OCI-LY1 (cell line): ENCODE results near the gene PMCH.
"Not testable (repeated sequence)": the region's sequence is repeated elsewhere in the genome, so short reads cannot be mapped to it uniquely, and the experiment has no call there.

Source experiments
- H2AFZ ChIP-seq: fragments of 200-600 bp; sonication (generic), shearing (Covaris generic); 2 replicates; pipeline ENCODE4 v1.6.0; 2014; ENCODE audit warnings: antibody characterized with exemption, mild to moderate bottlenecking, low read length
- H3F3A ChIP-seq: fragments of 200-600 bp; sonication (generic), shearing (Covaris generic); 2 replicates; pipeline ENCODE4 v1.6.0; 2014; ENCODE audit warnings: mild to moderate bottlenecking, antibody characterized with exemption, low read length, moderate library complexity; ENCODE audit not compliant: insufficient read depth
- H3K27ac ChIP-seq: fragments of 200-600 bp; sonication (generic); 2 replicates; pipeline ENCODE4 v1.5.1; 2014; ENCODE audit warnings: low read length, mixed run types, mild to moderate bottlenecking, low read depth; ENCODE audit not compliant: poor library complexity, severe bottlenecking
- H3K27me3 ChIP-seq: fragments of 200-600 bp; sonication (generic); 2 replicates; pipeline ENCODE4 v1.6.0; 2014; ENCODE audit warnings: antibody characterized with exemption, mild to moderate bottlenecking, low read length, moderate library complexity; ENCODE audit not compliant: insufficient read depth
- H3K36me3 ChIP-seq: fragments of 200-600 bp; sonication (generic); 2 replicates; pipeline ENCODE4 v1.6.1; 2014; ENCODE audit warnings: mild to moderate bottlenecking, antibody characterized with exemption, low read length, moderate library complexity, mixed read lengths; ENCODE audit not compliant: insufficient read depth
- H3K4me1 ChIP-seq: fragments of 200-600 bp; sonication (generic); 2 replicates; pipeline ENCODE4 v1.5.1; 2014; ENCODE audit warnings: mild to moderate bottlenecking, low read length, moderate library complexity; ENCODE audit not compliant: insufficient read depth, severe bottlenecking
- H3K4me2 ChIP-seq: fragments of 200-600 bp; sonication (generic), shearing (Covaris generic); 2 replicates; pipeline ENCODE4 v1.6.1; 2014; ENCODE audit warnings: low read length
- H3K4me3 ChIP-seq: fragments of 200-600 bp; sonication (generic); 2 replicates; pipeline ENCODE4 v1.5.1; 2014; ENCODE audit warnings: low read length, low read depth, mild to moderate bottlenecking, mixed read lengths; ENCODE audit not compliant: poor library complexity, severe bottlenecking
- H3K79me2 ChIP-seq: fragments of 200-600 bp; shearing (Covaris generic); 2 replicates; pipeline ENCODE4 v1.6.1; 2016; ENCODE audit warnings: mixed run types, low read length, mixed read lengths; ENCODE audit not compliant: insufficient read depth
- H3K9ac ChIP-seq: fragments of 200-600 bp; sonication (generic), shearing (Covaris generic); 2 replicates; pipeline ENCODE4 v1.6.1; 2014; ENCODE audit warnings: mild to moderate bottlenecking, low read length, mixed read lengths
- H3K9me2 ChIP-seq: fragments of 200-600 bp; sonication (generic), shearing (Covaris generic); 2 replicates; pipeline ENCODE4 v1.6.1; 2014; ENCODE audit warnings: low read depth, mild to moderate bottlenecking, low read length, mixed read lengths
- H3K9me3 ChIP-seq: fragments of 200-600 bp; shearing (Covaris generic); 2 replicates; pipeline ENCODE4 v1.6.1; 2014; ENCODE audit warnings: low read length, mixed read lengths
- H4K20me1 ChIP-seq: fragments of 200-600 bp; sonication (generic), shearing (Covaris generic); 2 replicates; pipeline ENCODE4 v1.6.0; 2016; ENCODE audit warnings: mild to moderate bottlenecking, low read length; ENCODE audit not compliant: insufficient read depth
- EZH2 ChIP-seq: fragments of 200-600 bp; sonication (generic), shearing (Covaris generic); IDR thresholded peaks from 2 replicates; pipeline ENCODE4 v1.8.0; 2017; ENCODE audit warnings: borderline replicate concordance, mixed run types, mild to moderate bottlenecking, antibody characterized with exemption, low read length, moderate library complexity, mixed read lengths
- TF ChIP-seq, protein P1 (sequence below): fragments of 200-600 bp; sonication (generic), shearing (Covaris generic); IDR thresholded peaks from 2 replicates; pipeline ENCODE4 v1.5.1; 2017; ENCODE audit warnings: mild to moderate bottlenecking, antibody characterized with exemption, low read length, moderate library complexity, mixed read lengths

Gene PMCH

GRCh38 chr12:102163383-102163782 lies 34.2 kb downstream of the PMCH start:
- Histone ChIP-seq H3K9me2 (no peaks in the 10 kb centered on the region), H3K4me2 (no peak overlapping the region), H3K27ac (no peak overlapping the region), H3K4me3 (no peak overlapping the region), H3K9me3 (no peaks in the 10 kb centered on the region), H3K36me3 (0 out of 2 replicates have a peak, but pooled peaks cover 3% of the 10 kb centered on the region), H3K9ac (no peak overlapping the region), H3K27me3 (no peaks in the 10 kb centered on the region), H3K4me1 (no peaks in the 10 kb centered on the region), H3F3A (no peaks in the 10 kb centered on the region), H2AFZ (no peak overlapping the region), H3K79me2 (no peaks in the 10 kb centered on the region), H4K20me1 (no peaks in the 10 kb centered on the region)
- TF ChIP-seq, protein P1, sequence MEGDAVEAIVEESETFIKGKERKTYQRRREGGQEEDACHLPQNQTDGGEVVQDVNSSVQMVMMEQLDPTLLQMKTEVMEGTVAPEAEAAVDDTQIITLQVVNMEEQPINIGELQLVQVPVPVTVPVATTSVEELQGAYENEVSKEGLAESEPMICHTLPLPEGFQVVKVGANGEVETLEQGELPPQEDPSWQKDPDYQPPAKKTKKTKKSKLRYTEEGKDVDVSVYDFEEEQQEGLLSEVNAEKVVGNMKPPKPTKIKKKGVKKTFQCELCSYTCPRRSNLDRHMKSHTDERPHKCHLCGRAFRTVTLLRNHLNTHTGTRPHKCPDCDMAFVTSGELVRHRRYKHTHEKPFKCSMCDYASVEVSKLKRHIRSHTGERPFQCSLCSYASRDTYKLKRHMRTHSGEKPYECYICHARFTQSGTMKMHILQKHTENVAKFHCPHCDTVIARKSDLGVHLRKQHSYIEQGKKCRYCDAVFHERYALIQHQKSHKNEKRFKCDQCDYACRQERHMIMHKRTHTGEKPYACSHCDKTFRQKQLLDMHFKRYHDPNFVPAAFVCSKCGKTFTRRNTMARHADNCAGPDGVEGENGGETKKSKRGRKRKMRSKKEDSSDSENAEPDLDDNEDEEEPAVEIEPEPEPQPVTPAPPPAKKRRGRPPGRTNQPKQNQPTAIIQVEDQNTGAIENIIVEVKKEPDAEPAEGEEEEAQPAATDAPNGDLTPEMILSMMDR: no peak
- no peak for TF ChIP-seq EZH2

DNA sequence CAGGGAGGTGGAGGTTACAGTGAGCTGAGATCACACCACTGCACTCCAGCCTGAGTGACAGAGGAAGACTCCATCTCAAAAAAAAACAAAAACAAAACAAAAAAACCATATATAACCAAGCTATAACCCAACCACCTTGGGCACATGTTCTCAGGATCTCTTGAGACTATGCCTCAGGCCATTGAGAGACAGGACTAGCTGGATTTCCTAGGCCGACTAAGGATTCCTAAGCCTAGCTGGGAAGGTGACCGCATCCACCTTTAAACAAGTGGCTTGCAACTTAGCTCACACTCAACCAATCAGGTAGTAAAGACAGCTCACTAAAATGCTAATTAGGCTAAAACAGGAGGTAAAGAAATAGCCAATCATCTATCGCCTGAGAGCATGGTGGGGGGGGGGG lies 42.4 kb downstream of the PMCH start:
- not testable (repeated sequence) for H3K9me3 ChIP-seq, H4K20me1 ChIP-seq, H3K79me2 ChIP-seq, H3F3A ChIP-seq, H3K9ac ChIP-seq, H3K9me2 ChIP-seq, H2AFZ ChIP-seq, H3K4me2 ChIP-seq, H3K27me3 ChIP-seq, H3K4me1 ChIP-seq, H3K4me3 ChIP-seq, H3K27ac ChIP-seq
- peaks cover 31% of the 10 kb centered on the region for H3K36me3 ChIP-seq

- H3K9me3 ChIP-seq, H3K4me1 ChIP-seq, H3K79me2 ChIP-seq, H3K9me2 ChIP-seq, H3K9ac ChIP-seq, H3K27ac ChIP-seq, H3K4me3 ChIP-seq, H3K4me2 ChIP-seq, H3K27me3 ChIP-seq, H2AFZ ChIP-seq, H3F3A ChIP-seq, H4K20me1 ChIP-seq: not testable (repeated sequence)
- peaks cover 39% of the 10 kb centered on the region for H3K36me3 ChIP-seq
Observed at GRCh38 chr12:102147062-102147587, 50.5 kb downstream of the PMCH start.
